ENCODE results near the gene ZBTB17.
"Not testable (repeated sequence)": the region's sequence is repeated elsewhere in the genome, so short reads cannot be mapped to it uniquely, and the experiment has no call there.

GRCh38 chr1:15892857-15893599 lies 82.9 kb downstream of the ZBTB17 start:
- not testable (repeated sequence) for TF ChIP-seq PREB (CRISPR knock-in tag; IDR thresholded peaks at IDR 0.05; ENCODE audit: borderline replicate concordance); ZNF121 (CRISPR knock-in tag; IDR thresholded peaks at IDR 0.05); SMAD3 (CRISPR knock-in tag; IDR thresholded peaks at IDR 0.05; ENCODE audit: borderline replicate concordance)

Data from WTC11 (cell line).